ENCODE data around the gene ACOT11. TPM values are rescaled to one million over a fixed set of nuclear protein-coding genes. Genes with fewer than 3 reads are reported as not detected.
A peak's percentile ranks its signal among the peaks of the same experiment; 100 is the strongest.
"Not testable (repeated sequence)": the region's sequence is repeated elsewhere in the genome, so short reads cannot be mapped to it uniquely, and the experiment has no call there.

The ACOT11 gene
- total and polyA plus RNA-seq, 4 experiments from 2014 or later = 0.64 to 1.00 TPM; not detected in 2

GRCh38 chr1:54502342-54502741 lies 45.7 kb upstream of the ACOT11 start:
- Histone ChIP-seq H3K4me1 (ENCODE audit: insufficient read depth, low read length) (peaks cover 13% of the 10 kb centered on the region), H3K27ac (ENCODE audit: low read depth, low read length) (no peak overlapping the region), H3K4me3 (ENCODE audit: low read length in 2 of 2) (no peak overlapping the region), H3K27me3 (ENCODE audit: insufficient read depth, low read length) (peaks cover 6% of the 10 kb centered on the region), H3K9me3 (ENCODE audit: control insufficient read depth in 1 of 2, low read length in 2 of 2) (no peaks in the 10 kb centered on the region), H3K36me3 (ENCODE audit: insufficient read depth, low read length) (no peaks in the 10 kb centered on the region)
- Mint-ChIP-seq H3K27ac (no peak overlapping the region), H3K4me1 (peaks cover 3 to 9% (median 5%) of the 10 kb centered on the region in 4 donors), H3K36me3 (no peaks in the 10 kb centered on the region), H3K9me3 (peaks cover 0 to 2% (median 0%) of the 10 kb centered on the region in 8 donors), H3K4me3 (no peak overlapping the region), H3K27me3 (peaks cover 29% of the 10 kb centered on the region in 2 donors)
- CTCF ChIA-PET (ENCODE audit: partially characterized antibody) = no interaction called here
- POLR2A ChIA-PET (ENCODE audit: partially characterized antibody) = no interaction called here
- intact Hi-C loops (cut with micrococcal nuclease) = no loop called here
- DNase-seq = no peak

DNA sequence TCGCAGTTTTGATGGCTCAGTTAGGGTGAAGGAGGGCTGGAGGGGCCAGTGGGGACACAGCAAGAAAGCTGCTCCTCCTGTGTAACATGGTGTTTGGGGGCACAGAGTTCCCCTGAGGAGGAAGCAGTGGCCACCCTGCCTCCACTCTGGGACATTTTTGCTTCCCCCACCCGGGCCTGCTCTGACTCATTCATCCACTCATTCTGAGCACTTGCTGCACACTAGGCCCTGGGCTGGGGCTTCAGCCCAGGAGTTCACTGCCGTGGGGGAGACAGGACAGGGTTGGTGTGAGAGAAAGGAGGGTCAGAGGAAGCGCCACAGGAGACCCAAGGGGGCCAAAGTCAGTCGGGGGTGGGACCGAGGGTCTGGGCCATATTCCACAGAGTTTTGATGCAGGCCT lies 41.4 kb upstream of the ACOT11 start:
- POLR2A ChIA-PET (ENCODE audit: partially characterized antibody) = no interaction called here
- Histone ChIP-seq H3K27ac (ENCODE audit: low read depth, low read length) (no peak overlapping the region), H3K4me1 (ENCODE audit: insufficient read depth, low read length) (no peaks in the 10 kb centered on the region), H3K9me3 (ENCODE audit: control insufficient read depth in 1 of 2, low read length in 2 of 2) (no peaks in the 10 kb centered on the region), H3K36me3 (ENCODE audit: insufficient read depth, low read length) (no peaks in the 10 kb centered on the region), H3K27me3 (ENCODE audit: insufficient read depth, low read length) (no peaks in the 10 kb centered on the region), H3K4me3 (ENCODE audit: low read length in 2 of 2) (no peak overlapping the region)
- no peaks in the 10 kb centered on the region for H3K4me1 Mint-ChIP-seq
- H3K9me3 Mint-ChIP-seq = no peaks in the 10 kb centered on the region
- intact Hi-C loops (cut with micrococcal nuclease) = no loop called here
- CTCF ChIA-PET (ENCODE audit: partially characterized antibody) = no interaction called here
- no peak for DNase-seq
- no peak overlapping the region for H3K27ac Mint-ChIP-seq
- no peak overlapping the region for H3K4me3 Mint-ChIP-seq
- peaks cover 10 to 13% of the 10 kb centered on the region in 2 donors for H3K27me3 Mint-ChIP-seq
- H3K36me3 Mint-ChIP-seq = no peaks in the 10 kb centered on the region

DNA sequence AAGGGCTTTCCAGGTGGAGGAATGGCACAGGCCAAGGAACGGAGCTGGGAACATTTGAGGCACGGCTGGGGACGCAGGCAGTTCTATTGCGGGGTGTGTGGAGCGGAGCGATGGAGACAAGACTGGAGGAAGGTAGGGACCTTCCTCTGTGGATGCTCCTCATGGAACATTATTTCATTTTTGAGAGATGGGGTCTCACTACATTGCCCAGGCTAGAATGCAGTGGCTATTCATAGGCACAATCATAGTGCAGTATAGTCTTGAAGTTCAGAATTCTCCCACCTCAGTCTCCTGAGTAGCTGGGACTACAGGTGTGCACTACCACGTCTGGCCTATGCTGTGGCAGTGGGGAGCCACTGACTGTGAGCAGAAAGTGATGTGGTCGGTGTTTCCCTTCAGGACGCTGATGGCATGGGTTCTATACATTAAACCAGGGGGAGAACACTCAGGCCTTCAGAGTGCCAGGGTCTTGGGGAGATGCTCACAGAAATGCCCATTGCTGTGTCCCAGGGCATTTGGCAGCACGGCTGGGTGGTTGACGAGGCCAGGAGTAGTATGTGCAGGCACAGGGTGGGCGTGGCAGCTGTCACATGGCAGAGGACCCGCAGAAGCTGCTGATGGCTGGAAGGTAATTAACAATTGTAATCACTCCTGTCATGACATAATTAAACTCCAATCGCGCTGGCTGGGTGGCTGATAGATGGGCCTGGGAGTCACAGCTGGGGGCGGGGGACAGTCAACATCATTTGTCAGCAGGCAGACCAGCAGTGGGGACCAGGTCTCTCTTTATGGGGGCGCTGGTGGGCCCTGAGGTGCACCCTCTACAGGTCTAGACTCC lies 40.8 kb upstream of the ACOT11 start:
- no peaks in the 10 kb centered on the region for H3K36me3 Mint-ChIP-seq
- no peak for DNase-seq
- H3K4me3 ChIP-seq (ENCODE audit: low read length in 2 of 2) = no peak overlapping the region
- H3K4me3 Mint-ChIP-seq = no peak overlapping the region
- H3K27me3 ChIP-seq (ENCODE audit: insufficient read depth, low read length) = no peaks in the 10 kb centered on the region
- H3K36me3 ChIP-seq (ENCODE audit: insufficient read depth, low read length) = no peaks in the 10 kb centered on the region
- no peaks in the 10 kb centered on the region for H3K9me3 ChIP-seq (ENCODE audit: control insufficient read depth in 1 of 2, low read length in 2 of 2)
- H3K27ac ChIP-seq (ENCODE audit: low read depth, low read length) = no peak overlapping the region
- H3K9me3 Mint-ChIP-seq = no peaks in the 10 kb centered on the region
- no peaks in the 10 kb centered on the region for H3K4me1 ChIP-seq (ENCODE audit: insufficient read depth, low read length)
- H3K4me1 Mint-ChIP-seq = no peaks in the 10 kb centered on the region
- peak overlapping the region in 1 of 7 donors; percentile 25 for H3K27ac Mint-ChIP-seq
- ChIA-PET POLR2A (ENCODE audit: partially characterized antibody) (no interaction called here), CTCF (ENCODE audit: partially characterized antibody) (no interaction called here)
- intact Hi-C loops (cut with micrococcal nuclease) = no loop called here
- peaks cover 7 to 8% of the 10 kb centered on the region in 2 donors for H3K27me3 Mint-ChIP-seq

DNA sequence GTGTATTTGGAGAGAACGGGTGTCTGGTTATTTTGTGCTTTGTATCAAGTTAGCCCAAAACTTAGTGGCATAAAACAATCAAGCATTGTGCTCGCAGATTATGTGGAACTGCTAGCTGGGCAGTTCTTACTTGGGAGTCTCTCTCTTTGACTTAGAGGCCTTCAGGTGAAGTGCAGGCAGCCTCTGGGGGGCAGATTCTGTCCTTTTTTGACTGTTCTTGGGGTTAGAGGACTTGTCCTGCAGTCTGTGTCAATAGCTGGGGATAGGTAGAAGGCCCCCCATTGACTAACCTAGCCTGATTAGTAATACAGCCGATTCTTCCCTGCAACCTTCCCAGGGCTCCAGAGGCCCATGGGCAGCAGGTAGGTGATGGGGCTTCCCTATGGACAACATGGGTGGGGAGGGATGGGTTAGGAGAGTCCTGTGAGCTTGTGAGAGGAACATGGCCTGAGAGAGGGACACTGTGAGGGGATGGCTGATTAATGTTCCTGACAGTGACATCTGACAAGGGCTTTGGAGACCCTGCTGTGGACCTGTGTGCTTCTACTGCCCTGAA lies 37.2 kb upstream of the ACOT11 start:
- intact Hi-C loops (cut with micrococcal nuclease) = no loop called here

DNA sequence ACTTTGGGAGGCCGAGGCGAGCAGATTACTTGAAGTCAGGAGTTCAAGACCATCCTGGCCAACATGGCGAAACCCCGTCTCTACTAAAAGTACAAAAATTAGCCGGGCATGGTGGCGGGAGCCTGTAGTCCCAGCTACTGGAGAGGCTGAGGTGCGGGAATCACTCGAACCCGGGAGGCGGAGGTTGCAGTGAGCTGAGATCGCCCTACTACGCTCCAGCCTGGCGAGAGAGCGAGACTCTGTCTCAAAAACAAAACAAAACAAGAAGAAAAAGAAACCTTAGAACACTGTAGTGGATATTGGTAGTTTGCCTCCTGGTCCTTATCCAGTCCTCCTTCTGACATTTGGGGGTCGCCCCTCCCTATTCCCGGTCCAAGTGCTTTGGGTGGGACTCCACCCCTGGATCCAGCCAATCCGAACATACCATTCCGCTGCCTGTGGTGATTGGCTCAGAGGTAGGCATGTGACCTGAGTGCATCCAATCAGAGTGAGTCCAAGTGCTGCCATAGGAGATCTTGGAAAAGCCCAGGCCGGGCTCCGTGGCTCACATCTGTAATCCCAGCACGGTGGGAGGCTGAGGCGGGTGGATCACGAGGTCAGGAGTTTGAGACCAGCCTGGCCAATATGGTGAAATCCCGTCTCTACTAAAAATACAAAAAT lies 34.0 kb upstream of the ACOT11 start:
- H3K4me3 ChIP-seq (ENCODE audit: low read length in 2 of 2); H3K4me1 Mint-ChIP-seq; POLR2A ChIA-PET (ENCODE audit: partially characterized antibody); H3K27me3 Mint-ChIP-seq; H3K27me3 ChIP-seq (ENCODE audit: insufficient read depth, low read length); H3K27ac ChIP-seq (ENCODE audit: low read depth, low read length); CTCF ChIA-PET (ENCODE audit: partially characterized antibody); H3K9me3 ChIP-seq (ENCODE audit: control insufficient read depth in 1 of 2, low read length in 2 of 2); H3K36me3 Mint-ChIP-seq; intact Hi-C loops (cut with micrococcal nuclease); H3K36me3 ChIP-seq (ENCODE audit: insufficient read depth, low read length); H3K4me1 ChIP-seq (ENCODE audit: insufficient read depth, low read length); H3K27ac Mint-ChIP-seq; DNase-seq; H3K9me3 Mint-ChIP-seq; H3K4me3 Mint-ChIP-seq: not testable (repeated sequence)

More for the DNA sequence above, 37.2 kb upstream of the ACOT11 start:
- Mint-ChIP-seq H3K27ac (no peak overlapping the region), H3K4me1 (no peaks in the 10 kb centered on the region), H3K27me3 (peaks cover 1 to 11% of the 10 kb centered on the region in 2 donors), H3K4me3 (no peak overlapping the region), H3K36me3 (no peaks in the 10 kb centered on the region), H3K9me3 (no peaks in the 10 kb centered on the region)
- H3K27me3 ChIP-seq (ENCODE audit: insufficient read depth, low read length) = no peaks in the 10 kb centered on the region
- H3K4me1 ChIP-seq (ENCODE audit: insufficient read depth, low read length) = no peaks in the 10 kb centered on the region
- H3K36me3 ChIP-seq (ENCODE audit: insufficient read depth, low read length) = no peaks in the 10 kb centered on the region
- DNase-seq = no peak
- no peak overlapping the region for H3K4me3 ChIP-seq (ENCODE audit: low read length in 2 of 2)
- ChIA-PET POLR2A (ENCODE audit: partially characterized antibody) (no interaction called here), CTCF (ENCODE audit: partially characterized antibody) (no interaction called here)
- H3K27ac ChIP-seq (ENCODE audit: low read depth, low read length) = no peak overlapping the region
- no peaks in the 10 kb centered on the region for H3K9me3 ChIP-seq (ENCODE audit: control insufficient read depth in 1 of 2, low read length in 2 of 2)

DNA sequence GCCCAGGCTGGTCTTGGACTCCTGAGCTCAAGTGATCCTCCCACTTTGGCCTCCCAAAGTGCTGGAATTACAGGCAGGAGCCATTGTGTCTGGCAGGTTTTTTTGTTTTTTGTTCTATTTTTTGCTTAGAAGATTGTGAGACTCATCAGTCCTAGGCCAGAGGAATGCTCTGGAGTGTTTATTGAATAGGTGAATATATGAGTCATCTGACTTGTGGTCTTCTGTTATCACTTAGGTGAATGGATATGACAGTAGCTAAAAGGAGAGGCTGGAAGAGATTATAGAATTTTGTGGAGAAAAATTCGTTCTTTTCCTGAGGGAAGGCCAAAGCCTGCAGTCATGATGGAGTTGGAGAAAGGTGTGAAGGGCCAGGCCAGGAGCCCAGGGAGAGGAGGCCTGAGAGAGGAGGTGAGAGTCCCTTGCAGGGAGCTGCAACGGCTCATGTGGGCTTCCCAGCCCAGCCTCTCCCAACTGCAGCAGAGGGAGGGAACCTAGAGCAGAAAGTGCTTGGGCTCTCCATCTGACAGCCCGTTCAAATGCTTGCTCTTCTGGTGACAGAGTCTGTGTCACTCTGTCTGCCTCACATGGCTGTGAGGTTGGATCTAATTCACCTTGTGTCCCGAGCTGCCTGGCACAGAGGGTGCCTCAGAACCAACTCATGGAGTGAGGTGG lies 31.6 kb upstream of the ACOT11 start:
- Histone ChIP-seq H3K27ac (ENCODE audit: low read depth, low read length) (no peak overlapping the region), H3K4me1 (ENCODE audit: insufficient read depth, low read length) (no peaks in the 10 kb centered on the region), H3K36me3 (ENCODE audit: insufficient read depth, low read length) (no peaks in the 10 kb centered on the region), H3K4me3 (ENCODE audit: low read length in 2 of 2) (no peak overlapping the region), H3K27me3 (ENCODE audit: insufficient read depth, low read length) (no peaks in the 10 kb centered on the region), H3K9me3 (ENCODE audit: control insufficient read depth in 1 of 2, low read length in 2 of 2) (no peaks in the 10 kb centered on the region)
- ChIA-PET POLR2A (ENCODE audit: partially characterized antibody) (no interaction called here), CTCF (ENCODE audit: partially characterized antibody) (no interaction called here)
- H3K27me3 Mint-ChIP-seq = peaks cover 4 to 9% of the 10 kb centered on the region in 2 donors
- no peaks in the 10 kb centered on the region for H3K36me3 Mint-ChIP-seq
- no peak overlapping the region for H3K4me3 Mint-ChIP-seq
- H3K9me3 Mint-ChIP-seq = no peaks in the 10 kb centered on the region
- DNase-seq = no peak
- H3K27ac Mint-ChIP-seq = no peak overlapping the region
- no peaks in the 10 kb centered on the region for H3K4me1 Mint-ChIP-seq
- intact Hi-C loops (cut with micrococcal nuclease) = no loop called here

- Mint-ChIP-seq H3K27ac (no peak overlapping the region), H3K4me1 (no peaks in the 10 kb centered on the region), H3K36me3 (no peaks in the 10 kb centered on the region), H3K27me3 (peaks cover 4 to 10% of the 10 kb centered on the region in 2 donors), H3K9me3 (no peaks in the 10 kb centered on the region), H3K4me3 (no peak overlapping the region)
- ChIA-PET POLR2A (ENCODE audit: partially characterized antibody) (no interaction called here), CTCF (ENCODE audit: partially characterized antibody) (no interaction called here)
- H3K9me3 ChIP-seq (ENCODE audit: control insufficient read depth in 1 of 2, low read length in 2 of 2) = no peaks in the 10 kb centered on the region
- H3K4me1 ChIP-seq (ENCODE audit: insufficient read depth, low read length) = no peaks in the 10 kb centered on the region
- DNase-seq = no peak
- no peaks in the 10 kb centered on the region for H3K36me3 ChIP-seq (ENCODE audit: insufficient read depth, low read length)
- intact Hi-C loops (cut with micrococcal nuclease) = no loop called here
- no peak overlapping the region for H3K4me3 ChIP-seq (ENCODE audit: low read length in 2 of 2)
- H3K27me3 ChIP-seq (ENCODE audit: insufficient read depth, low read length) = no peaks in the 10 kb centered on the region
- no peak overlapping the region for H3K27ac ChIP-seq (ENCODE audit: low read depth, low read length)
These were observed 30.5 kb upstream of the ACOT11 start for GRCh38 chr1:54517496-54517895.

All from CD4-positive, alpha-beta memory T cell (primary cell).